Stomach smooth muscle (tissue), 2 donors: ENCODE results near the gene RNF10.

ENCODE experiments used
- H3K27ac ChIP-seq: one replicate; pipeline ENCODE4 v1.7.0; 2013; ENCODE audit warnings: mild to moderate bottlenecking, low read length, inconsistent platforms
- H3K27me3 ChIP-seq, 2 donors: one replicate each; pipeline ENCODE4 v1.7.0; 2013; ENCODE audit warnings: low read length in 2 of 2; ENCODE audit not compliant: insufficient read depth in 2 of 2, control insufficient read depth in 1 of 2
- H3K36me3 ChIP-seq, 2 donors: one replicate each; pipeline ENCODE4 v1.7.0; 2013; ENCODE audit warnings: low read length in 2 of 2; ENCODE audit not compliant: control insufficient read depth in 2 of 2, insufficient read depth in 2 of 2
- H3K4me1 ChIP-seq: one replicate; pipeline ENCODE4 v1.7.0; 2013; ENCODE audit warnings: low read length; ENCODE audit not compliant: control insufficient read depth, insufficient read depth
- H3K4me3 ChIP-seq, 2 donors: one replicate each; pipeline ENCODE4 v1.7.0; 2013; ENCODE audit warnings: low read length in 2 of 2
- H3K9ac ChIP-seq, 2 donors: one replicate each; pipeline ENCODE4 v1.7.0; 2013; ENCODE audit warnings: low read length in 2 of 2, mild to moderate bottlenecking in 1 of 2
- H3K9me3 ChIP-seq, 2 donors: one replicate each; pipeline ENCODE4 v1.7.0; 2013; ENCODE audit warnings: low read length in 2 of 2; ENCODE audit not compliant: control insufficient read depth in 2 of 2
- donor health status: healthy.
- donor health status: Pancreatic carcinoma.

The RNF10 gene

DNA sequence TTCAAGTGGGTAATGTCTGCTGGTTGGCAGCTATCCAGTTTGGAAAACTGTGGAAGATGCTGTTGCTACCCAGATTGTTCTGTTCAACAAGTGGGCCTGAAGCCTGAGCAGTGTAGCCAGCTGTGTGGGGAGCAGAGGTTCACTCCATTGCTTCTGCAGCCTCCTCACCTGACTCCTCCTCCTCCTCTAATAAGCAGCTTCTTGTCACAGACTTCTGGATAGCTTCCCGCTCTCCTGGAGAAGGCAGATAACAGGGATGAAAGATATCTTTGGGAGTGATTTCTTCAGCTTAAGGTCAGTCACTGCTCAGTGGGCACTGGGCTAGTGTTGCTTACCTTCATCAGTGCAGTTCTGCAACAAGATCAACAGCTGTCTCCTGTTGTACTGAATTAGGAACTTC lies 45.0 kb downstream of the RNF10 start:
- no peak overlapping the region for H3K4me3 ChIP-seq
- H3K9ac ChIP-seq: no peak overlapping the region
- H3K9me3 ChIP-seq: no peaks in the 10 kb centered on the region
- H3K27me3 ChIP-seq: no peaks in the 10 kb centered on the region
- peaks cover 23% of the 10 kb centered on the region for H3K4me1 ChIP-seq
- no peak overlapping the region for H3K27ac ChIP-seq
- H3K36me3 ChIP-seq: peaks cover 40 to 43% of the 10 kb centered on the region in 2 donors

DNA sequence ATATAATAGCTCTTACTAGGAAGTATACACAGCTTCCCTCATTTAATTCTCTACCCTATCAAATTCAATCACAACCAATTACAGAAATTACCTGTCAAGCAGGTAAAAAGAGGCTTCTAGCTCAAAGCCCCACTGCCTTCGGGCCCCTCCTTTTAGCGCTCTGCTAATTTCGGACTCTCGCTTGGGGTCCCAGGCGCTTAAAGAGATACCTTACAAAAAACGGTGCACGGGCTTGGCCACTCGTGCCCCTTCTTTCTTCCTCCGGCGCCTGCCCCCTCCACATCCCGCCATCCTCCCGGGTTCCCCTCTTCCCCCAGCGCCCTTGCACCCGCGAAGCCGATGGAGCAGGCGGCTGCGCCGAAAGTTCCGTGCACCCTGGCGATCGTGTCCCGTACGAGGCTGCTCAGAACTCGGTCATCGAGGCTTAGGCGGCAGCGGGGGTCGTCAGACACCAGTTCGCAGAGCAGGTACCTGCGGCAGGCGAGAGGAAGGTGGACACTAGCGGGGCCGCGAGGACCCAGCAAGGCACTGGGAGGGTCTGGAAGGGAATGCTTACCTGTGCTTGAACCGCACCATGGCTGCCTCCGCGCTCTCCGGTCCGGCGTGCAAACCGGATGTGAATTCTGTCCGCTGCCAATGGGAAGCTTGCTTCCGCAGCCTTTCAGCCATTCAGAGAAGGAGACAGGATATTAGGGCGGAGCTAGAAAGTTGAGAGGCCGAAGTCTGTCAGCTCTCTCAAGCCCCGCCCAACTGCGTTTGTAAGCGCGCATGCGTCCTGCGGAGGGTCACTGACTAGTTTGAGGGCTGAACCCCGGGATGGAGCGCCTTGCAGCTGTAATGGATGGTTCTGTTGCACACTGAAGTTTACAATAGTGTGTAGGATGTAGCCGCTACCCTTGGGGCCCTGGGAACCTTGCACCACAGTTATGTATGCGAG lies 46.9 kb downstream of the RNF10 start, which contains the start of gene POP5:
TSS of gene POP5 (minus strand) at position 616 of the 937 bp plus-strand sequence. CDS start at position 576, 40 bp downstream.
- peak within 1 kb of the TSS; percentile 41 for H3K27ac ChIP-seq

DNA sequence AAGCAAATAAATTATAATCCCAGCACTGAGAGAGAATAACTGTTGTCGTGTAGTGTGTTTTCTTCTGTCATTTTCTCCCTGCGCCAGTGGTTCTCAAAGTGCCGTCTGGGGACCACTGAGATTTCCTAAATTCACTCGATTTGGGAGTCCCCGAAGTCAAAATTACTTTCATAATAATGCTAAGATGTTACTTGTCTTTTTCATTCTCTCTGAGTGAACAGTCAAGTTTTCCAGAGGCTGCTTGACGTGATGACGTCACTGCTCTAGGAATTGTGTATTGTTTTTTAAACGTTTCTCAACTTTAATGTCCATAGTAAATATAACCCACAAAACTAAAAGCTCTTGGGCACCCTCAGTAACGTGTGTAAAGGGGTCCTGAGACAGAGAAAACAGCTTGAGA lies 47.8 kb downstream of the RNF10 start:
- Histone ChIP-seq H3K4me1 (peaks cover 31% of the 10 kb centered on the region), H3K27ac (no peak overlapping the region), H3K9me3 (no peaks in the 10 kb centered on the region), H3K4me3 (peak overlapping the region; percentile 95 to 99), H3K36me3 (peaks cover 18 to 25% of the 10 kb centered on the region in 2 donors), H3K27me3 (peaks cover 2 to 6% of the 10 kb centered on the region in 2 donors), H3K9ac (peak overlapping the region; percentile 50 to 79)

More for the DNA sequence above, 46.9 kb downstream of the RNF10 start, which contains the start of gene POP5:
- Histone ChIP-seq H3K4me3 (peak within 1 kb of the TSS; percentile 95 to 99), H3K9me3 (no peaks in the 10 kb centered on the region), H3K4me1 (peaks cover 31% of the 10 kb centered on the region), H3K27me3 (peaks cover 2 to 6% of the 10 kb centered on the region in 2 donors), H3K36me3 (peaks cover 26 to 33% of the 10 kb centered on the region in 2 donors), H3K9ac (peak within 1 kb of the TSS; percentile 79 to 86)

DNA sequence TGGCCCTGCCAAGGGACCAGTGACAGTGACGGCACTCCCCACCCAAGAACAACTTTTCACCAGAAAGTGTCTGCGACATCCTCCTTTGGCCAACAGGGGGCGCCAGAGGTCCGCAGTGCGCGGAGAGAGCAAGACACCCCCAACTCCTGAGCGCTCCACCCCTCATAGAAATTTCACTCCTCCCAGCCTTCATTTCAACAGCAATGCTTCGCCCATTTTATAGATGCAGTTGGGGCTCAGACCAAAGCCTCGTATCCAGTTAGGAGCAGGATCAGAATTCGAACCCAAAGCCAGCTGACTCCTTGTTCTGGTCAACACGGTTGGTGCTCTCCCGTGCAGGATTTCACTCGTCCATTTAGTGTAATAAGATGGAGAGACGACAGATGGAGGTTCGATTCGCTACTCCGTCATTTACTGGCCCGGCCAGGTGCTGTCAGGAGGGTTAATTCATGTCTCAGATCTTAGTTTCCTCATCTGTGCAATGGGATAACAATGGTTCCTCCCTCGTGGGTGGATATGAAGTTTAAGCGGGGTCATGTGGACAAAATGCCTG lies 49.4 kb downstream of the RNF10 start:
- H3K4me1 ChIP-seq: peaks cover 31% of the 10 kb centered on the region
- no peaks in the 10 kb centered on the region for H3K9me3 ChIP-seq
- peaks cover 9 to 11% of the 10 kb centered on the region in 2 donors for H3K36me3 ChIP-seq
- H3K27ac ChIP-seq: no peak overlapping the region
- no peak overlapping the region for H3K9ac ChIP-seq
- peaks cover 2 to 6% of the 10 kb centered on the region in 2 donors for H3K27me3 ChIP-seq
- peak overlapping the region; percentile 13 to 49 for H3K4me3 ChIP-seq

DNA sequence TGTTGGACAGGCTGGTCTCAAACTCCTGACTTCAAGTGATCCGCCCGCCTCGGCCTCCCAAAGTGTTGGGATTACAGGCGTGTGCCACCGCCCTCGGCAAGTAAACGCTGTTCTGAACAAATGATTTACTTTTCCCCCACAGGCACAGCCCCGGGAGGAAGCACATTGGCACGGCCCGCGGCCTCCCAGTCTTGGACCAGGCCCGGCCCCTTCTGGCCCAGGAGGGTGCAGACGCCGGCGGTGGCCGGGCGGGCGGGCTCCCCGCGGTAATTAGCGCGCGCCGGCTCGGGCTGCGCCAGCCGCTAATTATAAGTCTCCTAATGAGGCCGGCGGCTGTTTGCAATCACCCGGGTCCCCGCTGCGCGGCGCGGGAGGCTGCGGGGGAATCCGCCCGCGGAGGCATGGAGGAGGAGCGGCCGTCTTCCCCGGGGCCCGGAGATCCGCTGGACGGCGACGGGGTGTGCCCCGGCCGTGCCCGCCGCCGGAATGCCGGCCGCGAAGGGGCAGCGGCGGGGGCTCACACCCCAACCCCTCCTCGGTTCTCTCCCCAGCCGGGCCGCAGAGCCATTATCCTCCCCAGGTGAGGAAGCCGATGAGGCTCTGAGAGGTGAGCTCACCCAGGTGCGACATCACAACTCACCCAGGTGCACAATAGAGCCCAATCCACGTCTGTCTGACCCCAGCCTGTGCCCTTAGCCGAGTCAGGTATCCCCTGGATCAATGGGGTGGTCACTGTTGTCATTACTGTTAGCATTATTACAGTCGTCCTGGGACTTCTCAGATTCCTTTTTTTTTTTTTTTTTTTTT lies 50.4 kb downstream of the RNF10 start:
- H3K4me3 ChIP-seq: peak overlapping the region; percentile 40 to 65
- no peaks in the 10 kb centered on the region for H3K9me3 ChIP-seq
- peaks cover 2 to 6% of the 10 kb centered on the region in 2 donors for H3K27me3 ChIP-seq
- peaks cover 31% of the 10 kb centered on the region for H3K4me1 ChIP-seq
- H3K9ac ChIP-seq: no peak overlapping the region
- no peak overlapping the region for H3K27ac ChIP-seq
- H3K36me3 ChIP-seq: peaks cover under 1 to 2% of the 10 kb centered on the region in 2 donors

DNA sequence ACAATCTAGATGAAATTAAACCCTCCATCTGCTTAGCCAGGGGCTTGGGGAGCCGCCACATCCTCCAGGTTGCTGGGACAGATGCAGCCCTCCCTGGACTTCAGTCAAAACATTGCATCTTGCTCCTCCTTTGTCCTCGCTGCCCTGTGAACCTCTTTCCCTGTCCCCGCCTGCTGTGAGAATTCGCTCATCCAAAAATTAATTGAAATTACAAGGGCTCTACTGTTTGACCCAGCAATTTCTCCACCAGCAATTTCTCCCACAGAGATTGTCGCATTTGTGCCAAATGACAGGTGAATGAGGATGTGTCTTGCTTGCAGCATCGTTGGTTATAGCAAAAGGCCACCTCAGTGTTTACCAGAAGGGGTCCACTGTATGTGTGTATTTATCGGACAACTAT lies 52.0 kb downstream of the RNF10 start:
- Histone ChIP-seq H3K9ac (no peak overlapping the region), H3K36me3 (no peaks in the 10 kb centered on the region), H3K9me3 (no peaks in the 10 kb centered on the region), H3K4me1 (peaks cover 24% of the 10 kb centered on the region), H3K27ac (no peak overlapping the region), H3K27me3 (peaks cover 2 to 6% of the 10 kb centered on the region in 2 donors), H3K4me3 (no peak overlapping the region)

DNA sequence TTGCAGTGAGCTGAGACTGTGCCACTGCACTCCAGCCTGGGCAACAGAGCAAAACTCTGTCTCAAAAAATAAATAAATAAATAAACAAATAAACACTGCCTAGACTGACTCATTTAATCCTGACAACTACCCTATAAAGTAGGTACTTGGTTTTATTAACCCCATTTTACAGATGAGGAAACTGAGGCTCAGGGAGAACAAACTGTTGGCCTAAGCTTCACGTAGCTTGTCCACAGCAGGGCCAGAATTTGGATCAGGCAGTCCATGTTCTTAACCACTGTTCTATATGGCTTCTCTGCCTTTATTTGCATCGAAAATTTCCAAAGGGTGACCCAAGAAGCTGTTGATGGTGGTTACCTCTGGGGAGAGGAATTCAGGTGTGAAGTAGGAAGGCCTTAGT lies 52.7 kb downstream of the RNF10 start:
- Histone ChIP-seq H3K9ac (no peak overlapping the region), H3K27me3 (peaks cover 2 to 6% of the 10 kb centered on the region in 2 donors), H3K4me3 (no peak overlapping the region), H3K9me3 (no peaks in the 10 kb centered on the region), H3K36me3 (no peaks in the 10 kb centered on the region), H3K27ac (no peak overlapping the region), H3K4me1 (peaks cover 18% of the 10 kb centered on the region)

DNA sequence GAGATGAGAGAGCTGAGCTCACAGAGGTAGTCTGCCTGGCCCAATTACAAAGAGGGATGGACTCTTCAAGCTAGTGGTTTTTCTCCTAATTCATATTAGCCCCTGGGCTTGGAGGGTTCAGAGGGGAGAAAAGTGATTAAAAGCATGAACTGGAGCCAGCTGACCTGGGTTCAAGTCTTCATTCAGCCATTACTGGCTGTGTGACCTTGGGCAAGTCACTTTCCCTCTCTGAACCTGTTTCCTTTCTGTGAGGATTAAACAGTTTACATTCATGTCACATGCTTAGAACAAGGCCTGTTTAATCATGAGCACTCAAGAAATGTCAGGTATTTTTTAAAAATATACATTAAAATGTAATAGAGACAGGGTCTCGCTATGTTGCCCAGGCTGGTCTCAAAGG lies 54.2 kb downstream of the RNF10 start:
- Histone ChIP-seq H3K27me3 (peaks cover 2 to 6% of the 10 kb centered on the region in 2 donors), H3K9ac (no peak overlapping the region), H3K9me3 (no peaks in the 10 kb centered on the region), H3K36me3 (no peaks in the 10 kb centered on the region), H3K4me3 (no peak overlapping the region), H3K4me1 (peaks cover 13% of the 10 kb centered on the region), H3K27ac (no peak overlapping the region)

DNA sequence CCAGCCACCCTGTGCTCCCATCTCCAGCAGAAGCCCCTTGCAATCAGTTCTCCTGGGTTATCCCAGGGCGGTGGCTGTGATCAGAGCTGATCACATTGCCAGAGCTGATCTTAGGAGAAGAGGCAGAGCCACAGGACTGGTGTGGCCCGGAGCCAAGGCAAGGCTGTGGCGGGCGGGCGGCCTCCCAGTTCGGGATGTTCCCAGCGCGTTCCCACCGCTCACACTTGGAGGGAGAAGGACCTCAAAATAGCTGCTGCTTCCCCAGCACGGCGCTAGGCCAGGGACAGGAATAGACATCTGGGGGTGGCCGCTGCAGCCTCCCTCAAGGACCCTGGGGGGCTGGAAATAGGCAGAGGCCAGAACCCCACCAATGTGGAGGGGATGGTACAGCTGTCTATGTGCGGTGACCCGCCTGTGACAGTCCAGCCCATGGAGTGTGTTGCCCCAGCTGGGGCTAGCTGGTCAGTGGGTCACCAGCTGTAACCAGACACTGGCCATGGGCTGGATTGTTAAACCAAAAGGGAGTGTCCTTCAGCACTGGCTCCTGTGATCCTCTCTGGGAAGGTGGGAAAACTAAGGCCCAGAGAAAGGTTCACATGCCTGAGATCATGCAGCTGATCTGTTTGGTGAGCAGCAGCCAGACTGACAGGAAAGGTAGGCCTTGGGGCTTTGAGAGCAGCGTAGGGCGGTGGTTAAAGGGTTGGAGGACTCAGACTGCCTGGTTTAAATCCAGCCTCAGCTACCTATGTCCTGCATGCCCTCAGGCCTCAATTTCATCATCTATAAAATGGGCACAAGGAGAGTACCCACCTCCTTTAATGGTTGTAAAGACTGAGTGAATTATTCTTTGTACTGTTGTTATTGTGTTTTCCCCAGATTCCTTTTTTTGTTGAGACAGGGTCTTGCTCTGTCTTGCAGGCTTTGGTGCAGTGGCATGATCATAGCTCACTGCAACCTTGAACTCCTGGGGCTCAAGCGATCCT lies 55.1 kb downstream of the RNF10 start:
- Histone ChIP-seq H3K9me3 (no peaks in the 10 kb centered on the region), H3K4me3 (no peak overlapping the region), H3K9ac (no peak overlapping the region), H3K4me1 (peaks cover 7% of the 10 kb centered on the region), H3K27me3 (peaks cover 2 to 6% of the 10 kb centered on the region in 2 donors), H3K36me3 (no peaks in the 10 kb centered on the region), H3K27ac (no peak overlapping the region)
